Endothelial cell of umbilical vein (primary cell): ENCODE measurements around the gene SYNGAP1. TPM values are rescaled to one million over a fixed set of nuclear protein-coding genes. Genes with fewer than 3 reads are reported as not detected.

Experiments used
- BruUV-seq: library from RNA; stranded (reverse); fragments of 400-500 nt; replicated peaks from 2 replicates; lab custom pipeline; 2021; lab: Mats Ljungman, UMichigan
- CTCF ChIA-PET: fragments of 300-600, 350-600 bp; sonication (Branson Sonifier 250); formaldehyde crosslinking; loops from one replicate; lab custom pipeline; 2021; ENCODE audit warnings: antibody characterized with exemption, inconsistent platforms; lab: Charles Lee
- POLR2A ChIA-PET: fragments of 300-600, 350-600 bp; sonication (Branson Sonifier 250); formaldehyde crosslinking; loops from one replicate; lab custom pipeline; 2021; ENCODE audit warnings: antibody characterized with exemption, inconsistent platforms; lab: Charles Lee
- DNase-seq: peaks from one replicate; pipeline ENCODE4 v3.0.0-alpha.2; 2011; ENCODE audit warnings: low read depth, low spot score
- FAIRE-seq: peaks from 2 replicates; lab custom pipeline; 2011; peaks lifted over from hg19 to GRCh38; lab: Jason Lieb, UNC
- H2AFZ ChIP-seq: 2 replicates; pipeline ENCODE4 v1.6.0; 2012; ENCODE audit warnings: low read depth, low read length, control low read depth, inconsistent platforms
- H3K27ac ChIP-seq: 2 replicates; pipeline ENCODE4 v1.5.1; 2011; ENCODE audit warnings: low read depth, mild to moderate bottlenecking, control low read depth, low read length, moderate library complexity; ENCODE audit not compliant: insufficient read depth
- H3K27me3 ChIP-seq, 2 experiments: 2 replicates each; pipeline versions ENCODE4 v1.6.0 to v1.6.1; 2011; ENCODE audit warnings: low read length in 2 of 2, mixed read lengths in 1 of 2; ENCODE audit not compliant: control insufficient read depth in 2 of 2, insufficient read depth in 2 of 2
- H3K36me3 ChIP-seq, 2 experiments: 2 replicates in 1 of 2; 3 replicates in 1 of 2; pipeline ENCODE4 v1.5.1; 2011; ENCODE audit warnings: low read length in 2 of 2, mild to moderate bottlenecking in 1 of 2, moderate library complexity in 1 of 2; ENCODE audit not compliant: control insufficient read depth in 2 of 2, insufficient read depth in 2 of 2; ENCODE audit errors: extremely low read depth in 1 of 2
- H3K4me1 ChIP-seq: 3 replicates; pipeline ENCODE4 v1.5.1; 2011; ENCODE audit warnings: mild to moderate bottlenecking, low read length; ENCODE audit not compliant: control insufficient read depth, insufficient read depth; ENCODE audit errors: extremely low read depth
- H3K4me2 ChIP-seq: 2 replicates; pipeline ENCODE4 v1.6.1; 2011; ENCODE audit warnings: low read length, control low read depth, mixed read lengths; ENCODE audit not compliant: insufficient read depth
- H3K4me3 ChIP-seq, 3 experiments: fragments of 200-600 bp in 1 of 3; sonication (generic), shearing (Covaris generic) in 1 of 3; replicated peaks in 1 of 3; 2 replicates each; pipeline ENCODE4 v1.5.1; 2011 to 2016; ENCODE audit warnings: control low read depth in 3 of 3, low read length in 3 of 3, mild to moderate bottlenecking in 2 of 3, inconsistent platforms in 1 of 3, low read depth in 1 of 3, moderate library complexity in 1 of 3; ENCODE audit not compliant: insufficient read depth in 1 of 3
- H3K79me2 ChIP-seq: 2 replicates; pipeline ENCODE4 v1.6.0; 2012; ENCODE audit warnings: low read length, inconsistent platforms; ENCODE audit not compliant: control insufficient read depth, insufficient read depth
- H3K9ac ChIP-seq: replicated peaks from 2 replicates; pipeline ENCODE3; 2011; ENCODE audit warnings: low read length, control low read depth; ENCODE audit not compliant: insufficient read depth; ENCODE audit errors: extremely low read depth
- H3K9me1 ChIP-seq: replicated peaks from 3 replicates; pipeline ENCODE4 v1.6.0; 2011; ENCODE audit warnings: mild to moderate bottlenecking, low read length; ENCODE audit not compliant: control insufficient read depth, insufficient read depth; ENCODE audit errors: extremely low read depth
- H3K9me3 ChIP-seq: replicated peaks from 2 replicates; pipeline ENCODE4 v1.5.1; 2012; ENCODE audit warnings: low read length, inconsistent platforms; ENCODE audit not compliant: control insufficient read depth, insufficient read depth
- H4K20me1 ChIP-seq: replicated peaks from 2 replicates; pipeline ENCODE3; 2011; ENCODE audit warnings: mild to moderate bottlenecking, low read length; ENCODE audit not compliant: control insufficient read depth, insufficient read depth; ENCODE audit errors: extremely low read depth
- EZH2 ChIP-seq: IDR thresholded peaks from 2 replicates; pipeline ENCODE4 v1.6.1; 2012; ENCODE audit warnings: borderline replicate concordance, low read depth, mild to moderate bottlenecking, moderate library complexity, low read length, inconsistent platforms; ENCODE audit not compliant: severe bottlenecking
- FOS ChIP-seq: IDR thresholded peaks from 2 replicates; pipeline ENCODE4 v1.6.1; 2011; ENCODE audit warnings: mild to moderate bottlenecking, low read length, moderate library complexity, borderline replicate concordance; ENCODE audit not compliant: insufficient read depth
- GATA2 ChIP-seq: IDR thresholded peaks from 2 replicates; pipeline ENCODE4 v1.7.0; 2011; ENCODE audit warnings: low read depth, mild to moderate bottlenecking, moderate library complexity, mixed read lengths, low read length; ENCODE audit not compliant: insufficient read length, insufficient read depth
- JUN ChIP-seq: IDR thresholded peaks from 2 replicates; pipeline ENCODE4 v1.6.1; 2011; ENCODE audit warnings: borderline replicate concordance, low read depth; ENCODE audit not compliant: insufficient read length, insufficient read depth
- MYC ChIP-seq: IDR thresholded peaks from one replicate; pipeline ENCODE4 v1.6.1; 2011; ENCODE audit warnings: mild to moderate bottlenecking, low read depth, low read length
- POLR2A ChIP-seq: IDR thresholded peaks from 2 replicates; pipeline ENCODE4 v1.6.1; 2012; ENCODE audit warnings: low read depth, mild to moderate bottlenecking, control low read depth, low read length
- POLR2AphosphoS5 ChIP-seq: IDR thresholded peaks from 2 replicates; pipeline ENCODE4 v1.6.1; 2012; ENCODE audit warnings: low read depth, mild to moderate bottlenecking, control low read depth, low read length, moderate library complexity; ENCODE audit not compliant: insufficient read depth
- dilution Hi-C: fragments of 300-500 bp; cut with MboI; formaldehyde crosslinking; loops from one replicate; pipeline ENCODE4 v1.15.0; 2019; ENCODE audit warnings: low sequenced_read_pairs; ENCODE audit not compliant: extremely low pct_ligation_motif_present
- intact Hi-C: fragments of 100-400 bp; cut with micrococcal nuclease; formaldehyde crosslinking; loops from one replicate; pipeline ENCODE4 v1.10.0; 2022
- polyA plus RNA-seq, 4 experiments: library from polyadenylated mRNA; depleted of rRNA in 3 of 4; stranded (reverse) in 3 of 4; unstranded in 1 of 4; fragments of >200 nt; gene quantifications; 2 replicates each; pipeline versions ENCODE4 v1.2.1 to v1.2.3, GENCODE V29; 2011 to 2012; ENCODE audit warnings: missing spikeins in 1 of 4
- total RNA-seq: library from RNA; stranded (reverse); gene quantifications from 2 replicates; pipeline ENCODE4 v1.2.3, GENCODE V29; 2021
- TF ChIP-seq, protein P1 (sequence below), 2 donors: IDR thresholded peaks; 1 replicate in 1 of 2; 2 replicates in 1 of 2; pipeline ENCODE4 v1.5.1; 2011; ENCODE audit warnings: low read length in 2 of 2, mild to moderate bottlenecking in 2 of 2, moderate library complexity in 2 of 2, control low read depth in 1 of 2, inconsistent platforms in 1 of 2, low read depth in 1 of 2; ENCODE audit not compliant: insufficient read depth in 1 of 2; ENCODE audit errors: extremely low read depth in 1 of 2
- TF ChIP-seq, protein P2 (sequence below): IDR thresholded peaks from 2 replicates; pipeline ENCODE4 v1.6.1; 2011; ENCODE audit not compliant: insufficient read depth, insufficient read length

The SYNGAP1 gene
- total and polyA plus RNA-seq, 2 donors (not counting 3 experiments of a cell fraction or from before 2014, with no cell fraction given) = 7.3 to 15.1 TPM

DNA sequence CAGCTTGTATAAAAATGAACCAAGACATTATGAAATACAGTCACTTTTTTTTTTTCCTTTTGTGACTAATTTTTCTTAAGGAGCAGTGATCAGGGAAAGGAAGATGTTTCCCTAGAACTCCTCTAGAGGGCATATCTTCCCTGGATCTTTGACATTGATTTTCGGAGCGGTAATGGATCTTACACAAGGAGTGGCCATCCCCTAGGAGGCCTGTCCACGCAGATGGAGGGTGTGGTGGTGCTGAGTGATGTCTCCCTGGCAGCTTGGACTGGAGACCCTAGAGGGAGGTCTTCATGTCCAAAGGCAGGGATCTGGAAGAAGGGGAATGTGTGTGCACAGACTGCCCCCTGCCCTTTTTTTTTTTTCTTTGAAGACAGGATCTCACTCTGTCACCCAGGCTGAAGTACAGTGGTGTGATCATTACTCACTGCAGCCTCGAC is 35.3 kb upstream of the SYNGAP1 start:
- FAIRE-seq = peak; percentile 62
- intact Hi-C loops (no loop called here), dilution Hi-C loops (no loop called here)
- peak; percentile 41 for DNase-seq
- H3K27me3 ChIP-seq = no peaks in the 10 kb centered on the region
- H3K9me1 ChIP-seq = no peaks in the 10 kb centered on the region
- no peak overlapping the region for H3K9ac ChIP-seq
- no peaks in the 10 kb centered on the region for H3K79me2 ChIP-seq
- no peak overlapping the region for H3K4me3 ChIP-seq
- peak overlapping the region; percentile 60 for H2AFZ ChIP-seq
- TF ChIP-seq, protein P1, sequence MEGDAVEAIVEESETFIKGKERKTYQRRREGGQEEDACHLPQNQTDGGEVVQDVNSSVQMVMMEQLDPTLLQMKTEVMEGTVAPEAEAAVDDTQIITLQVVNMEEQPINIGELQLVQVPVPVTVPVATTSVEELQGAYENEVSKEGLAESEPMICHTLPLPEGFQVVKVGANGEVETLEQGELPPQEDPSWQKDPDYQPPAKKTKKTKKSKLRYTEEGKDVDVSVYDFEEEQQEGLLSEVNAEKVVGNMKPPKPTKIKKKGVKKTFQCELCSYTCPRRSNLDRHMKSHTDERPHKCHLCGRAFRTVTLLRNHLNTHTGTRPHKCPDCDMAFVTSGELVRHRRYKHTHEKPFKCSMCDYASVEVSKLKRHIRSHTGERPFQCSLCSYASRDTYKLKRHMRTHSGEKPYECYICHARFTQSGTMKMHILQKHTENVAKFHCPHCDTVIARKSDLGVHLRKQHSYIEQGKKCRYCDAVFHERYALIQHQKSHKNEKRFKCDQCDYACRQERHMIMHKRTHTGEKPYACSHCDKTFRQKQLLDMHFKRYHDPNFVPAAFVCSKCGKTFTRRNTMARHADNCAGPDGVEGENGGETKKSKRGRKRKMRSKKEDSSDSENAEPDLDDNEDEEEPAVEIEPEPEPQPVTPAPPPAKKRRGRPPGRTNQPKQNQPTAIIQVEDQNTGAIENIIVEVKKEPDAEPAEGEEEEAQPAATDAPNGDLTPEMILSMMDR (IDR thresholded peaks at IDR 0.05; ENCODE audit: extremely low read depth in 1 of 2, insufficient read depth in 1 of 2, low read depth in 1 of 2, low read length in 2 of 2) = peak; percentile 24 to 35
- TF ChIP-seq MYC = no peak
- TF ChIP-seq EZH2 = no peak
- ChIA-PET CTCF (no interaction called here), POLR2A (no interaction called here)
- H3K9me3 ChIP-seq = no peaks in the 10 kb centered on the region
- no peaks in the 10 kb centered on the region for H3K36me3 ChIP-seq
- no peak overlapping the region for H3K4me2 ChIP-seq
- H3K27ac ChIP-seq = no peak overlapping the region
- BruUV-seq = no TSS peak
- no peaks in the 10 kb centered on the region for H3K4me1 ChIP-seq
- H4K20me1 ChIP-seq = no peaks in the 10 kb centered on the region

DNA sequence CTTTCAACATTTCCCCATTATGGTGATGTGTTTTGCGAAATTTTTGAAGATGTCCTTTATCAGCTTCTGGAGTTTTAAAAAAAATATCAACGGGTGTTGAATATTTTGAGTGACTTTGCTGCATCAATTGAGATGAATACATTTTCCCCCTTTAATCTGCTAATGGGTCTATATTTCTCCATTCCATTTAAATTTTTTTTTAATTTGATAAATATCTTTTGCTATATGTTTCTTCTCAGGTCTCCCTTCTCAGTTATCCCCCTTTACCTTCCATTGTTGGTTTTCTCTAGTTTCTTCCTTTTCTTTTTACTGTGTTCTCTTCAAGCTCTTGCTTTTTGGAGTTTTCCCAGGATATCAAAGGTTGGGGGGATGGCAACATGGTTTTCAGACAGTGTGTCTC is 29.7 kb upstream of the SYNGAP1 start:
- no peak for FAIRE-seq
- dilution Hi-C loops = no loop called here
- POLR2A ChIA-PET = no interaction called here

More for the DNA sequence above, 29.7 kb upstream of the SYNGAP1 start:
- TF ChIP-seq FOS = no peak
- no peak for TF ChIP-seq POLR2AphosphoS5
- TF ChIP-seq EZH2 = no peak
- TF ChIP-seq, protein P2, sequence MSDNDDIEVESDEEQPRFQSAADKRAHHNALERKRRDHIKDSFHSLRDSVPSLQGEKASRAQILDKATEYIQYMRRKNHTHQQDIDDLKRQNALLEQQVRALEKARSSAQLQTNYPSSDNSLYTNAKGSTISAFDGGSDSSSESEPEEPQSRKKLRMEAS = no peak
- TF ChIP-seq POLR2A = no peak
- TF ChIP-seq GATA2 = no peak
- no peak for TF ChIP-seq JUN
- TF ChIP-seq MYC = no peak
- TF ChIP-seq, protein P1 (IDR thresholded peaks at IDR 0.05; ENCODE audit: extremely low read depth in 1 of 2, insufficient read depth in 1 of 2, low read depth in 1 of 2, low read length in 2 of 2) = no peak
- no peak for DNase-seq
- no peak overlapping the region for H3K9ac ChIP-seq
- H3K79me2 ChIP-seq = peaks cover 34% of the 10 kb centered on the region
- no peaks in the 10 kb centered on the region for H3K9me3 ChIP-seq
- no peak overlapping the region for H3K27ac ChIP-seq
- H2AFZ ChIP-seq = no peak overlapping the region
- CTCF ChIA-PET = interaction anchor here (0.9 to 1.7 kb wide), 2 partner anchors 36 to 39 kb away, joined by 3 to 15 read pairs; no protein-coding TSS in a partner anchor
- no peak overlapping the region for H3K4me2 ChIP-seq
- no peaks in the 10 kb centered on the region for H3K9me1 ChIP-seq
- H3K36me3 ChIP-seq = no peaks in the 10 kb centered on the region
- no TSS peak for BruUV-seq
- no peaks in the 10 kb centered on the region for H4K20me1 ChIP-seq
- H3K27me3 ChIP-seq = no peaks in the 10 kb centered on the region
- intact Hi-C loops = loop anchor here (5.0 kb wide), 1 partner anchor 102 kb away; no protein-coding TSS in a partner anchor
- H3K4me3 ChIP-seq = no peak overlapping the region
- peaks cover 23% of the 10 kb centered on the region for H3K4me1 ChIP-seq
